H9 (cell line): ENCODE measurements around the gene SELENBP1. TPM values are rescaled to one million over a fixed set of nuclear protein-coding genes. Genes with fewer than 3 reads are reported as not detected.

Source experiments
- DNase-seq: peaks from one replicate; pipeline ENCODE4 v3.0.0-alpha.2; 2017
- H2AFZ ChIP-seq: one replicate; pipeline ENCODE4 v1.6.1; 2013; ENCODE audit warnings: mild to moderate bottlenecking, low read length, control low read depth, moderate library complexity
- H2AK5ac ChIP-seq: 2 replicates; pipeline ENCODE4 v1.6.1; 2013; ENCODE audit warnings: low read length, control low read depth, mixed read lengths; ENCODE audit not compliant: insufficient read length
- H2BK120ac ChIP-seq: one replicate; pipeline ENCODE4 v1.6.1; 2013; ENCODE audit warnings: low read depth, mild to moderate bottlenecking, low read length, control low read depth, inconsistent platforms; ENCODE audit not compliant: poor library complexity, severe bottlenecking
- H2BK12ac ChIP-seq: 2 replicates; pipeline ENCODE4 v1.6.1; 2013; ENCODE audit warnings: low read length, control low read depth, mixed read lengths, low read depth; ENCODE audit not compliant: insufficient read length
- H2BK15ac ChIP-seq: 2 replicates; pipeline ENCODE4 v1.6.1; 2013; ENCODE audit warnings: low read depth, low read length, control low read depth
- H2BK20ac ChIP-seq: one replicate; pipeline ENCODE4 v1.6.1; 2013; ENCODE audit warnings: low read depth, mild to moderate bottlenecking, low read length, control low read depth, inconsistent platforms; ENCODE audit not compliant: poor library complexity, severe bottlenecking
- H2BK5ac ChIP-seq: 2 replicates; pipeline ENCODE4 v1.6.1; 2013; ENCODE audit warnings: low read length, control low read depth, mixed read lengths; ENCODE audit not compliant: insufficient read length
- H3K14ac ChIP-seq: 2 replicates; pipeline ENCODE4 v1.6.1; 2013; ENCODE audit warnings: low read length, control low read depth; ENCODE audit not compliant: insufficient read depth
- H3K18ac ChIP-seq: 2 replicates; pipeline ENCODE4 v1.6.1; 2013; ENCODE audit warnings: low read depth, mild to moderate bottlenecking, mixed read lengths, low read length, control low read depth; ENCODE audit not compliant: insufficient read length
- H3K23ac ChIP-seq: 2 replicates; pipeline ENCODE4 v1.6.1; 2013; ENCODE audit warnings: low read length, control low read depth, mixed read lengths, low read depth; ENCODE audit not compliant: insufficient read length
- H3K23me2 ChIP-seq: 2 replicates; pipeline ENCODE4 v1.6.1; 2013; ENCODE audit warnings: low read depth, mild to moderate bottlenecking, mixed read lengths, low read length, control low read depth; ENCODE audit not compliant: insufficient read length, poor library complexity, severe bottlenecking
- H3K27ac ChIP-seq: 2 replicates; pipeline ENCODE4 v1.5.1; 2013; ENCODE audit warnings: low read length, control low read depth, mixed read lengths, low read depth; ENCODE audit not compliant: insufficient read length
- H3K27me3 ChIP-seq: 2 replicates; pipeline ENCODE4 v1.6.1; 2013; ENCODE audit warnings: low read length, control low read depth, inconsistent platforms; ENCODE audit not compliant: insufficient read depth
- H3K4ac ChIP-seq: 2 replicates; pipeline ENCODE4 v1.6.1; 2013; ENCODE audit warnings: low read depth, mild to moderate bottlenecking, control low read depth, inconsistent platforms, low read length, moderate library complexity
- H3K4me1 ChIP-seq: 2 replicates; pipeline ENCODE4 v1.6.1; 2013; ENCODE audit warnings: low read length, control low read depth, inconsistent platforms; ENCODE audit not compliant: insufficient read depth
- H3K4me2 ChIP-seq: 2 replicates; pipeline ENCODE4 v1.6.1; 2013; ENCODE audit warnings: low read length, control low read depth, mixed read lengths; ENCODE audit not compliant: insufficient read length, insufficient read depth
- H3K56ac ChIP-seq: 2 replicates; pipeline ENCODE4 v1.6.1; 2013; ENCODE audit warnings: low read depth, mild to moderate bottlenecking, mixed read lengths, low read length, control low read depth; ENCODE audit not compliant: insufficient read length
- H3K79me1 ChIP-seq: 2 replicates; pipeline ENCODE4 v1.6.1; 2013; ENCODE audit warnings: low read depth, mild to moderate bottlenecking, moderate library complexity, low read length, control low read depth, inconsistent platforms; ENCODE audit not compliant: insufficient read depth, poor library complexity, severe bottlenecking
- H3K79me2 ChIP-seq: 2 replicates; pipeline ENCODE4 v1.6.1; 2013; ENCODE audit warnings: low read length, control low read depth, inconsistent platforms; ENCODE audit not compliant: insufficient read depth
- H3K9ac ChIP-seq: 2 replicates; pipeline ENCODE4 v1.6.1; 2013; ENCODE audit warnings: low read length, control low read depth, mixed read lengths; ENCODE audit not compliant: insufficient read length; ENCODE audit errors: extremely low read depth
- H3K9me3 ChIP-seq: one replicate; pipeline ENCODE4 v1.6.1; 2013; ENCODE audit warnings: low read depth, low read length, inconsistent platforms; ENCODE audit not compliant: control insufficient read depth
- H3T11ph ChIP-seq: one replicate; pipeline ENCODE4 v1.6.1; 2013; ENCODE audit warnings: mild to moderate bottlenecking, low read length, control low read depth, inconsistent platforms
- H4K20me1 ChIP-seq: one replicate; pipeline ENCODE4 v1.6.1; 2013; ENCODE audit not compliant: control insufficient read depth, insufficient read length, insufficient read depth
- H4K5ac ChIP-seq: 2 replicates; pipeline ENCODE4 v1.6.1; 2013; ENCODE audit warnings: low read depth, mild to moderate bottlenecking, mixed read lengths, low read length, control low read depth; ENCODE audit not compliant: insufficient read length
- H4K8ac ChIP-seq: replicated peaks from 2 replicates; pipeline ENCODE4 v1.6.1; 2013; ENCODE audit warnings: low read length, control low read depth, mixed read lengths, low read depth; ENCODE audit not compliant: insufficient read length
- H4K91ac ChIP-seq: 2 replicates; pipeline ENCODE4 v1.6.1; 2013; ENCODE audit warnings: low read depth, mild to moderate bottlenecking, moderate library complexity, mixed read lengths, low read length, control low read depth; ENCODE audit not compliant: insufficient read length
- H3K27ac Mint-ChIP-seq, 3 experiments: 2 replicates in 2 of 3; 3 replicates in 1 of 3; pipeline ENCODE4 v1.8.0; 2020 to 2021; ENCODE audit warnings: mixed read lengths in 3 of 3, mild to moderate bottlenecking in 1 of 3, moderate library complexity in 1 of 3
- H3K27me3 Mint-ChIP-seq: 2 replicates; pipeline ENCODE4 v1.8.0; 2021; ENCODE audit warnings: low read depth, mild to moderate bottlenecking, moderate library complexity, mixed read lengths
- H3K36me3 Mint-ChIP-seq, 3 experiments: 2 replicates in 2 of 3; 3 replicates in 1 of 3; pipeline ENCODE4 v1.8.0; 2020 to 2021; ENCODE audit warnings: low read depth in 3 of 3, mixed read lengths in 3 of 3; ENCODE audit not compliant: insufficient read depth in 1 of 3
- H3K4me1 Mint-ChIP-seq, 2 experiments: 2 replicates each; pipeline ENCODE4 v1.8.0; 2020; ENCODE audit warnings: mixed read lengths in 2 of 2
- H3K4me3 Mint-ChIP-seq, 2 experiments: 2 replicates in 1 of 2; 3 replicates in 1 of 2; pipeline ENCODE4 v1.8.0; 2020 to 2021; ENCODE audit warnings: mild to moderate bottlenecking in 2 of 2, mixed read lengths in 2 of 2, moderate library complexity in 1 of 2
- H3K9me3 Mint-ChIP-seq, 2 experiments: 2 replicates in 1 of 2; 3 replicates in 1 of 2; pipeline ENCODE4 v1.8.0; 2020; ENCODE audit warnings: mild to moderate bottlenecking in 2 of 2, mixed read lengths in 2 of 2, moderate library complexity in 1 of 2
- WGBS: extraction: QIAGEN DNeasy Blood & Tissue Kit; methylation state at CpG from one replicate; pipeline ENCODE4 v1.1.7; 2013; ENCODE audit warnings: missing lambda C conversion rate, low lambda C conversion rate, mixed read lengths; ENCODE audit not compliant: insufficient read length; ENCODE audit errors: extremely low coverage; 5-methylcytosine and 5-hydroxymethylcytosine counted together
- total RNA-seq: library from RNA; stranded (reverse); gene quantifications from 2 replicates; pipeline ENCODE4 v1.2.1, GENCODE V29; 2021
- TF ChIP-seq, protein P1 (sequence below): fragments of 200-600 bp; sonication (generic); conservative IDR thresholded peaks from 3 replicates; pipeline ENCODE4 v1.8.0; 2021; ENCODE audit warnings: antibody characterized with exemption, mild to moderate bottlenecking

Gene SELENBP1
- total RNA-seq, 1 experiment from 2014 or later, result 14.2 TPM

- H2BK15ac ChIP-seq, result no peak overlapping the region
- H3K9me3 ChIP-seq, result no peaks in the 10 kb centered on the region
- DNase-seq, result no peak
- H3K4me1 ChIP-seq, result no peaks in the 10 kb centered on the region
- no peak overlapping the region for H3K27ac ChIP-seq
- no peak overlapping the region for H3K27ac Mint-ChIP-seq
- H3K4ac ChIP-seq, result no peak overlapping the region
- no peak overlapping the region for H3K14ac ChIP-seq
- H3T11ph ChIP-seq, result no peak overlapping the region
- no peak overlapping the region for H2BK20ac ChIP-seq
- peaks cover 3% of the 10 kb centered on the region; the same call in 1 of the 2 replicates for H3K27me3 Mint-ChIP-seq
- no peak overlapping the region for H2BK120ac ChIP-seq
- H3K18ac ChIP-seq, result no peak overlapping the region
- no peak overlapping the region for H3K4me2 ChIP-seq
- no peak overlapping the region for H2BK12ac ChIP-seq
- H3K23me2 ChIP-seq, result no peaks in the 10 kb centered on the region
- H3K4me3 Mint-ChIP-seq, result no peak overlapping the region
- TF ChIP-seq, protein P1, sequence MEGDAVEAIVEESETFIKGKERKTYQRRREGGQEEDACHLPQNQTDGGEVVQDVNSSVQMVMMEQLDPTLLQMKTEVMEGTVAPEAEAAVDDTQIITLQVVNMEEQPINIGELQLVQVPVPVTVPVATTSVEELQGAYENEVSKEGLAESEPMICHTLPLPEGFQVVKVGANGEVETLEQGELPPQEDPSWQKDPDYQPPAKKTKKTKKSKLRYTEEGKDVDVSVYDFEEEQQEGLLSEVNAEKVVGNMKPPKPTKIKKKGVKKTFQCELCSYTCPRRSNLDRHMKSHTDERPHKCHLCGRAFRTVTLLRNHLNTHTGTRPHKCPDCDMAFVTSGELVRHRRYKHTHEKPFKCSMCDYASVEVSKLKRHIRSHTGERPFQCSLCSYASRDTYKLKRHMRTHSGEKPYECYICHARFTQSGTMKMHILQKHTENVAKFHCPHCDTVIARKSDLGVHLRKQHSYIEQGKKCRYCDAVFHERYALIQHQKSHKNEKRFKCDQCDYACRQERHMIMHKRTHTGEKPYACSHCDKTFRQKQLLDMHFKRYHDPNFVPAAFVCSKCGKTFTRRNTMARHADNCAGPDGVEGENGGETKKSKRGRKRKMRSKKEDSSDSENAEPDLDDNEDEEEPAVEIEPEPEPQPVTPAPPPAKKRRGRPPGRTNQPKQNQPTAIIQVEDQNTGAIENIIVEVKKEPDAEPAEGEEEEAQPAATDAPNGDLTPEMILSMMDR, result no peak
- no peaks in the 10 kb centered on the region for H3K27me3 ChIP-seq
- no peak overlapping the region for H3K9ac ChIP-seq
- no peak overlapping the region for H2AK5ac ChIP-seq
- no peak overlapping the region for H4K91ac ChIP-seq
- H3K4me1 Mint-ChIP-seq, result no peaks in the 10 kb centered on the region
- H2AFZ ChIP-seq, result no peak overlapping the region
- H3K36me3 Mint-ChIP-seq, result no peaks in the 10 kb centered on the region; a peak in 1 of 7 replicates
- 100% methylated on average over 1 of the region's 5 CpGs for WGBS
- no peaks in the 10 kb centered on the region for H4K20me1 ChIP-seq
- H3K23ac ChIP-seq, result no peak overlapping the region
- no peaks in the 10 kb centered on the region for H3K79me2 ChIP-seq
- H3K56ac ChIP-seq, result no peak overlapping the region
- H4K8ac ChIP-seq, result no peak overlapping the region
- H4K5ac ChIP-seq, result no peak overlapping the region
- H2BK5ac ChIP-seq, result no peak overlapping the region
- no peaks in the 10 kb centered on the region for H3K9me3 Mint-ChIP-seq
- no peaks in the 10 kb centered on the region for H3K79me1 ChIP-seq
Observed at GRCh38 chr1:151334822-151335221, 37.7 kb downstream of the SELENBP1 start.
